ELR (cell line): ENCODE data around the gene RPL10.

ENCODE experiments used
- DNase-seq: peaks from one replicate; pipeline ENCODE4 v3.0.0-alpha.2; 2015; ENCODE audit warnings: low read depth

RPL10 gene

GRCh38 chrX:154362085-154362742 is 36.0 kb upstream of the RPL10 start:
- DNase-seq, result no peak

DNA sequence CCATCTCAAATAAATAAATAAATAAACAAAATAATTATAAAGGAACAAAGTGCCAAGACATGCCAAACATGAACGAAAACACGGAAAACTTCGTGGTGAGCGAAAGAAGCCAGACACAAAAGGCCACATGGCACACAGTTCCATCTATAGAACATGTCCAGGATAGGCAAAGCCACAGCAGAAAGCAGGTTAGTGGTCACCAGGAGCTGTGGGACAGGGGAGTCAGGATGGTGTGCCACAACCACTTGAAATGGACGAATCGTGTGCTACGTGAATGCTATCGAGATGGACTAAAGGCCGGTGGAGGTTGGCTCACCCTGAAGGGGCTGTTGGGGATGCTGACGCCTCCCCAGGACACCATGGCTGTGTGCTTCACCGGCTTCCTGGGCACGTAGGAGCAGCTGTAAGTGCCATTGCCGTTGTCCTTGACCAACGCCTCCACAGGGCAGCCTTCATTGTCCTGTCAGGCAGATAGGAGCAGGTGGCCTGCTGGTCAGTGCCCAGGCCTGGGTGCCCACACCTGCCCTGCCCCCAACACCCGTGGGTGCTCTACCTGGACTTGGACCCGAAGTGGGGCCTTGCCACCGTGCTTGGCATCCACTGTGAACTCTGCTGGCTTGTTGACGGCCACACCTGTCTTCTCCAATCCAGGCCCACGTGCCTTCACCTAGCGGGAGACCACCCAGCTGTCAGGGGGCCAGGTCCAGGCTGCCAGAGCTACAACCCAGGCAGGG is 34.3 kb upstream of the RPL10 start:
- no peak for DNase-seq

DNA sequence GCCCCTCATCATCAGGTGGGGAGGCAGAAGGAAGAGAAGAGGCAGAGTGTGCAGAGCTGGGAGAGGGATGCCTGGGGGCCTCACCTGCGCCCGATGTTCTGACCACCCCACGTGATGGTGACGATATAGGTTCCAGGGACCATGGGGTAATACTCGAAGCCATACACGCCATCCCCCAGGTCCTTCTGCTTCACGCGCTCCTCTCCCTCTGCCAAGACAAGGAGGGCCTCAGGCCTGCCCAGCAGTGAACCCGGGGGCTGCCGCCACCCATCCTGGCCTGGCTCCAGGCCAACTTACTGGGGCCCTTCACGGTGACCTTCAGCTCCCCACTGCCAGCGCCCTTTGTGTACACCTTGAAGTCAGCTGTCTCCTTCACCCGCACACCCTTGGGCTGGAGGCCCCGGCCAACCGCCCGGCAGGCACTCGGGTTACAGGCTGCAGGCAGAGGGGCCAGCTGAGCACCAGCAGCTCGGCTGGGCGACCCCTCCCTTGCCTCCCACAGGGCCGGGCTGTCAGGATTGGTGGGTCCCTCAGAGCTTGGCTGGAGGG is 33.1 kb upstream of the RPL10 start:
- no peak for DNase-seq

DNA sequence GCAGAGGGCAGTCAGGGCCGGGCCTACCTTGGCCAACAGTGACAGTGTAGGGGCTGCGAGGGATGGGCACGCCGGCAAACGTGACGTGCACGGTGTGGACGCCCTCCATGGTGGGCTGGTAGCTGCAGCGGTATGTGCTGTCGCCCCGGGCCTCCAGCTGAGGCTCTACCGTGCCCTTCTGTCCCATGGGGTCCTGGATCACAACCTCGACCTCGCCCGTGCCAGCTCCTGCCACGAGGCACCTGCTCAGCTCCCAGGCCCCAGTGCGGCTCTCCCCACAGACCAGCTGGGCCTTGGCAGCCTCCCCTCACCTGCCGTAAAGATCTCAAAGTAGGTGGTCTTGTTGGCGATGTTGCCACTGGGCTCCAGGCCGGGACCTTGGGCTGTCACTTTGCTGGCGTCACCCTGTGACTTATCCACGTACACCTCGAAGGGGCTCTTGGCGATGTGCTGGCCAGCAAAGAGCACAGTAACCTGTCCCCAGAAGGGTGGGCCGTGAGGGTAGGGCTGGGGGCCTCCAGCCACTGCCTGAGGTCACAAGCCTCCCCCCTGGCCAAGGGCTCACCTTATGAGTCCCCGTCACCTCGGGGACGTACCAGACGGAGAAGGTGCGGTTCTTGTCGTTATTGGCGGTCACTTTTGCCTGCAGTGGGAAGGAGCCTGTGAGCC is 32.0 kb upstream of the RPL10 start:
- no peak for DNase-seq

DNA sequence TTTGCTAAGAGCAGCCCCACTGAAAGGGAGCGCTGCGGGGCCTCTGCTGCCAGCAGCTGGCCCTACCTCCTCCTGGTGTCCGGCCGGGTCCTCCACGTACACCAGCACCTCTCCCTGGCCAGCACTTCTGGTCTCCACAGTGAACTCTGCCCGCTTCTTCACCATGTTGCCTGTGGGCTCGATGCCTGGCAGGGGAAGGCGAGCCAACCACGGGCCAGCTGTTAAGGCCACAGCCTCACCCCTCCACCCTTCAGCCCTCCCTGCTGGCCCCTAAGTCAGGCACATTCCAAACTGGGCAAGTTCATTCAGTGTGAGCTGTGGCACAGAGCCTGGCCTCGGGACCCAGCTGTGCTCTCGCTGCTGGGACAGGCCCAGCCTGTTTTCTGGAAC is 31.5 kb upstream of the RPL10 start:
- DNase-seq, result no peak

DNA sequence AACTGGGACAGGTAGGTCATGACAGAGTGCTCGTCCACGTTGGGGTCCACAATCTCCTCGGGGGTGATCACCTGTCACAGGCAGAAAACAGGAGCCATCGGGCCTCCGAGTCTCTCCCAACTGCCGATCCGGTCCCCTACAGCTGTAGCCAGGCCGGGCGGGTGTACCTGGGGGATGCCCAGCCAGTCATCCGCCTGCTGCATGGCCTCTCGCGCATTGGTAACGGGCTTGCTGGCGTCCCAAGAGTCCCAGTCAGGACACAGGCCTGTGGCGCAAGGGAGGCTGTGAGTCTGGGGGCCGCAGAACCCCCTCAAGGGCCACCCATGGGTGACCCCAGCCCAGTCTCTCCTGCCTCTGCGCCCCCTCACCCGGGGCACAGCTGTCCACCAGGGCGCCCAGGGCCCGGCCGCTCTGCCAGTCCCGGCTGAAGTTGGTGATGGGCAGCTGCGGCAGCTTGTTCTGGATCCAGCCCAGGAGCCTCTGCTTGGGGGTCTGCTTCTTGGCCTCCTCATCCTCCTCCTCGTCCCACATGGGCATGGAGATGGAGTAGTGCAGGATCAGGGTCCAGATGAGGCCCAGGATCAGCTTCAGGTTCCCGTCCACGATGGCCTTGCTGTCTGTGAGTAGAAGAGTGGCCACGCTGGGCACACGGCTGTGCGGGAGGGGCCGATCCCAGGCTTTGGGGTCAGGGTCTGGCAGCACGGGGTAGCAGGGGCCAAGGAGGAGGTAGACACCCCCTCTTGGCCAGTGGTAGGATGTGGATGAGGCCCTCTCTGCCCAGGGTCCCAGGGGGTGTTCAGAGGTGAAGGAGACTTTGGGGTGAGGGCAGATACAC is 30.5 kb upstream of the RPL10 start:
- no peak for DNase-seq

- DNase-seq, result peak; percentile 97
These were observed 29.3 kb upstream of the RPL10 start for GRCh38 chrX:154368630-154369448.

- peak; percentile 95 for DNase-seq
These were observed 28.5 kb upstream of the RPL10 start for GRCh38 chrX:154369449-154370299.

GRCh38 chrX:154370300-154371016 is 27.7 kb upstream of the RPL10 start:
- DNase-seq, result peak; percentile 27

DNA sequence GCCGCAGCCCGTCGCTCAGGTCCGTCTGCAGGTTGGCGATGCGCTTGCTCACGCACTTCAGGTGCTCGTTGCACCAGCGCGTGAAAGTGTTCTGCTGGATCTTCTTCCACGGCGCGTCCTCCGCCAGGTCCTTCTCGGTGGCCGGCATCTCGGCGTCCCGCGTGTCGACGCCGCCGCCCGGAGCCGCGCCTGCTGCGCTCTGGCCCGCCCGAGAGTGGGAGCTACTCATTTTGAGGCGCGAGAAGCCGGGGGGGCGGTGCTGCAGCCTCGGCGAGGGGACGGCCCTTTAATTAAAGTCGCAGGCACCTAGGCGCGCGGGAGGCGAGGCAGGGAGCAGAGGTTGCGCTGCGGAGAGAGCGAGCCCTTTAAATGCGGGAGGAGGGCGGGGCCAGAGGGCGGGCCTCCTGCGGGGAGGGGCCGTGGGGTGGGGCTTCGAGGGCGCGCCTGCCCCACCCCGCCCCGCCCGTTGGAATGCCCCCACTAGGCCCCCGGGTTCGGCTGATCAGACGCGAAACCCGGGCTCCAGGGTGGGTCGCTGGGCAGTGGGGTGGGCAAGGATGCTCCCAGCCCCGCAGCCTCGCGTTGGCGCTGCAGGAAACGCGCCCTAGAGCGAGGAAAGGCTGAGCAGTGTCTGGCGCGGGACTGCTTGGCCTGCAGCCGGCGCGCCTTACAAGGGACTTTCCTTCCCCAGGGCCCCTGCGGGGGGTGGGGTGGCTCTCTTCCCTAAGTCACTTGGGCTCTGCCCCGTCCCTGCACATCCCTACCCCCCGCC is 27.0 kb upstream of the RPL10 start:
- DNase-seq, result peak; percentile 95

DNA sequence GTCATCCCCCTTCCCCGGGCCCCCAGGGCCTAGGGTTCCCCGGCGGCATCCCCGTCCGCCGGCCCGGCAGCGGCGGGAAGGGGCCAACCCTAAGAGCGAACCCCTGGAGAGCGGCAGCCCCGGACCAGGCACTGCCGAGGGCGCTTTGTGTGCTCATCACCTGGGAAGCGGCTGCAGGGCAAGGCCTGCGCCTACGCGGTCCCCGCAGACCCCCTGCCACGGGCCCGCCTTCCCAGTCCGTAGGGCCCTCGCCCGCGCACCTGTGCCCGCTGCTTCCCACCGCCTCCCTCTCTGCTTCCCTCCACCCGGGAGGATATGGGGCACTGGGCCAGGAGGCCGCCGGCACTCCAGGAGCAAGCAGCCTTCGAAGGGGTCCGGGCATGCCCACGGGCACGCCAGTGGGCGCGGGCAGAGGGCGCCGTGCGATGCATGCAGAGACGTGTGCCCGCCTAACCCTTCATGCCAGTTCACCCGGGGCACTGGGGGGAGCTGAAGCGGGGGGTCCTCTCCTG is 26.3 kb upstream of the RPL10 start:
- DNase-seq, result no peak

- DNase-seq, result peak; percentile 38
These were observed 25.6 kb upstream of the RPL10 start for GRCh38 chrX:154372612-154373022.

GRCh38 chrX:154373340-154374306 is 24.6 kb upstream of the RPL10 start:
- DNase-seq, result peak; percentile 74

DNA sequence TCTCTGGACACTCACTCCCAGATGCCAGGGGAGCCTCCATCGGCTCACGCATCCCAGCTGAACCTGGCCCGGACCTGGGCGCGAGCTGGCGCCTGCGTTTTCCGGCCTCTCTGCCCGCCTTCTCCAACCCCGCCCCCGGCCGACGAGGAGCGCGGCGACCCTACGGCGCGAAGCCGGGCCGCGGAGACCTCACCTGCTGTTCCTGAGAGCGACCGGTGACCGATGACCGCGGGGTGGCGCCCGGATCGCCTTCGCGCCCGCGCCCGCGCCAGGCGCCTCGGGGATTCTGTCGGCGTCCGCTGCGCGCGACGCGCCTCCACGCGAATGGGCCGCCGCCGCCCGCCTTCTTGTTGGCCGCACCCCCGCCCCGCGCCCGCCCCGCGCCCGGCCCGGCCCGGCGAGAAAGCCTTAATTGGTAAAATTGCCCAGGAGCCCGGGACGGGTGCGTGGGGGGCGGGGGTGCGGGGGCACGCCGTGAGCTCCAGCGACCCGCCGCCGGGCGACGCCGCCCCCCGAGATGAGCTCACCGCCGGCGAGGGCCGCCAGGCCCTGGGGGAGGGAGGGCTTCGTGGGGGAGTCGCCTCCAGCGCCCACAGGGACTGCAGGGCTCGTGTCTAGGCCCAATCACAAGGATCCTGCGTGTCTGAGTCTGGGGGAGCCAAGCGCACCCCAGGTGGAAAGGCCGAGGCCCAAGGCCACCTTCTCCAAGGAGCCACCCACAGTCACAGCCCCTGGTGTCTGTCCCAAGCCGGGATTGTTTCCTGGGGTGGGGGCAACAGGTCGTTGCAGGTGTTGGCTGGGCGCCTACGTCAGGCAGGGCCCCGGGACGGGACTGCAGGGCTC is 23.6 kb upstream of the RPL10 start, which contains the start of gene FLNA:
FLNA (minus strand) TSS at position 322 of the 843 bp plus-strand sequence. CDS start 3,389 bp downstream, outside the sequence.
- peak; percentile 34 for DNase-seq

DNA sequence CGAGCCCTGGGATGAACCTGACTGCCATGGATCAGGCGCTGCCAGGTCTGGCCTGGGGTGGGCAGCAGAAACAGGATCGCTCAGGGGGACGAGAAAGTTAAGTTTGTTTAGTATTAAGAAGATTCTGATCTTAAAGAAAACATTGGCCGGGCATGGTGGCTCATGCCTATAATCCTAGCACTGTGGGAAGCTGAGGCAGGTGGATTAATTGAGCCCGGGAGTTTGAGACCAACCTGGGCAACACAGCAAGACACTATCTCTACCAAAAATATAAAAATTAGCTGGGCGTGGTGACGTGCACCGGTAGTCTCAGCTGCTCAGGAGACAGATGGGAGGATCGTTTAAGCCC is 23.0 kb upstream of the RPL10 start:
- no peak for DNase-seq

GRCh38 chrX:154376774-154377173 is 21.4 kb upstream of the RPL10 start:
- DNase-seq, result no peak
